Ammon's horn (tissue), 1 donor: ENCODE data around the gene SSR4.

Experiments used
- DNase-seq: peaks from one replicate; pipeline ENCODE4 v3.0.0-alpha.2; 2016; ENCODE audit warnings: low spot score

Gene SSR4

GRCh38 chrX:153769158-153769864 is 25.2 kb upstream of the SSR4 start:
- no peak for DNase-seq

GRCh38 chrX:153769865-153770600 is 24.4 kb upstream of the SSR4 start:
- DNase-seq, result no peak

- no peak for DNase-seq
These were observed 23.7 kb upstream of the SSR4 start for GRCh38 chrX:153770601-153771414.

GRCh38 chrX:153771415-153772315 is 22.8 kb upstream of the SSR4 start:
- DNase-seq, result no peak

- no peak for DNase-seq
These were observed 21.9 kb upstream of the SSR4 start for GRCh38 chrX:153772316-153773217.

GRCh38 chrX:153773218-153773611 is 21.3 kb upstream of the SSR4 start:
- DNase-seq, result no peak

GRCh38 chrX:153773741-153774575 is 20.5 kb upstream of the SSR4 start:
- DNase-seq, result no peak

- no peak for DNase-seq
These were observed 19.7 kb upstream of the SSR4 start for GRCh38 chrX:153774576-153775292.

- no peak for DNase-seq
These were observed 19.0 kb upstream of the SSR4 start for GRCh38 chrX:153775293-153776119.

GRCh38 chrX:153776120-153776599 is 18.3 kb upstream of the SSR4 start:
- DNase-seq, result no peak

- no peak for DNase-seq
These were observed 17.8 kb upstream of the SSR4 start for GRCh38 chrX:153776611-153777045.

- DNase-seq, result no peak
These were observed 17.0 kb upstream of the SSR4 start for GRCh38 chrX:153777261-153778090.

- no peak for DNase-seq
These were observed 16.3 kb upstream of the SSR4 start for GRCh38 chrX:153778181-153778580.

GRCh38 chrX:153778684-153779101 is 15.8 kb upstream of the SSR4 start:
- no peak for DNase-seq

GRCh38 chrX:153779891-153780677 is 14.4 kb upstream of the SSR4 start:
- no peak for DNase-seq
